HL-60 (cell line): ENCODE results near the gene ANP32B.

Experiments
- CTCF ChIP-seq: IDR thresholded peaks from one replicate; pipeline ENCODE4 v1.5.1; 2011; ENCODE audit warnings: low read length, control low read depth, inconsistent platforms; ENCODE audit not compliant: insufficient read depth
- GABPA ChIP-seq: IDR thresholded peaks from 2 replicates; pipeline ENCODE4 v1.6.1; 2012; ENCODE audit warnings: low read depth
- POLR2AphosphoS5 ChIP-seq: IDR thresholded peaks from 2 replicates; pipeline ENCODE4 v1.6.1; 2012; ENCODE audit warnings: low read depth
- SPI1 ChIP-seq: IDR thresholded peaks from 2 replicates; pipeline ENCODE4 v1.6.1; 2012; ENCODE audit warnings: low read depth, mild to moderate bottlenecking, borderline replicate concordance
- TF ChIP-seq, protein P1 (sequence below): IDR thresholded peaks from 2 replicates; pipeline ENCODE4 v1.6.1; 2012; ENCODE audit warnings: low read depth; ENCODE audit not compliant: insufficient replicate concordance

DNA sequence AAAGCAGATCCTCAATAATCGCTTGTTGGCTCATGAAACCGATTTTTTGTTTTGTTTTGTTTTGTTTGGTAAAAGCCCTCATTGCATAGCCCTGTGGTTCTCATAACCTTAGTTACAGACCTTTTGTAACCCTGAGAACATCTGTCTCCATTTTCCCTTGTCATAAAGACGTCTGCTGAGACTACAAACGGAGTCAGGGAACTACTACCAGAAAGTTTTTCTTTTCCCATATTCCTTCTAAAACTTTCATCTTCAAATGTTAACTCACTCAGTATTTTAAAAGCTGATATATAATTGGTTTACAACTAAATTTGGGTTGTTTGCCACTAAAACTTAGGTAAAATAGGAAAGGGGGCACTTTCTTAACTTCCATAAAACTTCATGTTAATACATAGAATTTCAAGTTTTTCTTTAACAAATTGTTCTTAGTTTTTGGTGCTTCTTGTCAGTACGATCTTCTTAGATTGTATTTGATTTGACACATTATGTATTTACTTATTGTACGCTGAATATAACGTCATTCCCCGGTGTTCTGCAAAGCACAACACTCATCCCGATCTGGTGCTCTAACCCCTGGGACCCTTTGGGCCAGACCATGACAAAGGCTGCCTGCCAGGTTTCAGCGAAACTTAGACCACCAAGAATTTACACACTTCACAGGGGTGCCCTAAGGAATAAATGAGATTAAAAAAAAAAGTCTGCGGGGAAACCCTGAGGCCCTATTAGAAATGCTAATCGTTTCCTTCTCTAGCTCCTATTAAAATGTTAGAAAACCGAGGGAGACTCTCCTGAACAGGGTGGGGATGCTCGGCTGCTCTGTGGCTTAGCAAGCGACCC lies 1.1 kb upstream of the ANP32B start:
- TF ChIP-seq POLR2AphosphoS5 (no peak), CTCF (no peak), SPI1 (no peak), GABPA (no peak)
- TF ChIP-seq, protein P1, sequence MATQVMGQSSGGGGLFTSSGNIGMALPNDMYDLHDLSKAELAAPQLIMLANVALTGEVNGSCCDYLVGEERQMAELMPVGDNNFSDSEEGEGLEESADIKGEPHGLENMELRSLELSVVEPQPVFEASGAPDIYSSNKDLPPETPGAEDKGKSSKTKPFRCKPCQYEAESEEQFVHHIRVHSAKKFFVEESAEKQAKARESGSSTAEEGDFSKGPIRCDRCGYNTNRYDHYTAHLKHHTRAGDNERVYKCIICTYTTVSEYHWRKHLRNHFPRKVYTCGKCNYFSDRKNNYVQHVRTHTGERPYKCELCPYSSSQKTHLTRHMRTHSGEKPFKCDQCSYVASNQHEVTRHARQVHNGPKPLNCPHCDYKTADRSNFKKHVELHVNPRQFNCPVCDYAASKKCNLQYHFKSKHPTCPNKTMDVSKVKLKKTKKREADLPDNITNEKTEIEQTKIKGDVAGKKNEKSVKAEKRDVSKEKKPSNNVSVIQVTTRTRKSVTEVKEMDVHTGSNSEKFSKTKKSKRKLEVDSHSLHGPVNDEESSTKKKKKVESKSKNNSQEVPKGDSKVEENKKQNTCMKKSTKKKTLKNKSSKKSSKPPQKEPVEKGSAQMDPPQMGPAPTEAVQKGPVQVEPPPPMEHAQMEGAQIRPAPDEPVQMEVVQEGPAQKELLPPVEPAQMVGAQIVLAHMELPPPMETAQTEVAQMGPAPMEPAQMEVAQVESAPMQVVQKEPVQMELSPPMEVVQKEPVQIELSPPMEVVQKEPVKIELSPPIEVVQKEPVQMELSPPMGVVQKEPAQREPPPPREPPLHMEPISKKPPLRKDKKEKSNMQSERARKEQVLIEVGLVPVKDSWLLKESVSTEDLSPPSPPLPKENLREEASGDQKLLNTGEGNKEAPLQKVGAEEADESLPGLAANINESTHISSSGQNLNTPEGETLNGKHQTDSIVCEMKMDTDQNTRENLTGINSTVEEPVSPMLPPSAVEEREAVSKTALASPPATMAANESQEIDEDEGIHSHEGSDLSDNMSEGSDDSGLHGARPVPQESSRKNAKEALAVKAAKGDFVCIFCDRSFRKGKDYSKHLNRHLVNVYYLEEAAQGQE, result no peak
